Trophoblast cell (in vitro differentiated cells and primary cell): ENCODE results near the gene DRAM1.
"Not testable (repeated sequence)": the region's sequence is repeated elsewhere in the genome, so short reads cannot be mapped to it uniquely, and the experiment has no call there.

Source experiments
- DNase-seq, 2 donors: peaks; one replicate each; pipeline ENCODE4 v3.0.0-alpha.2; 2016
- H2AFZ ChIP-seq: 2 replicates; pipeline ENCODE4 v1.6.1; 2013; ENCODE audit warnings: low read length, moderate library complexity, mild to moderate bottlenecking; ENCODE audit not compliant: insufficient read depth, poor library complexity
- H2AK5ac ChIP-seq: 2 replicates; pipeline ENCODE4 v1.6.1; 2013; ENCODE audit warnings: mild to moderate bottlenecking, low read length
- H2BK120ac ChIP-seq: 2 replicates; pipeline ENCODE4 v1.6.1; 2013; ENCODE audit warnings: low read length, mild to moderate bottlenecking, moderate library complexity; ENCODE audit not compliant: insufficient read depth, poor library complexity
- H2BK12ac ChIP-seq: 2 replicates; pipeline ENCODE4 v1.6.1; 2013; ENCODE audit warnings: mild to moderate bottlenecking, low read length, moderate library complexity
- H2BK5ac ChIP-seq: 2 replicates; pipeline ENCODE4 v1.6.1; 2013; ENCODE audit warnings: low read length, low read depth, moderate library complexity, mild to moderate bottlenecking; ENCODE audit not compliant: poor library complexity
- H3K14ac ChIP-seq: 2 replicates; pipeline ENCODE4 v1.6.1; 2013; ENCODE audit warnings: mild to moderate bottlenecking, low read length
- H3K18ac ChIP-seq: 2 replicates; pipeline ENCODE4 v1.6.1; 2013; ENCODE audit warnings: mild to moderate bottlenecking, low read length
- H3K23ac ChIP-seq: 2 replicates; pipeline ENCODE4 v1.6.1; 2013; ENCODE audit warnings: low read length
- H3K27ac ChIP-seq: 2 replicates; pipeline ENCODE4 v1.5.1; 2013; ENCODE audit warnings: low read depth, mild to moderate bottlenecking, inconsistent platforms, low read length, moderate library complexity
- H3K27me3 ChIP-seq: 2 replicates; pipeline ENCODE4 v1.6.1; 2013; ENCODE audit warnings: inconsistent platforms, mild to moderate bottlenecking, low read length, moderate library complexity; ENCODE audit not compliant: insufficient read depth
- H3K36me3 ChIP-seq, 2 experiments: 1 replicate in 1 of 2; 2 replicates in 1 of 2; pipeline ENCODE4 v1.6.1; 2013; ENCODE audit warnings: low read length in 2 of 2, mild to moderate bottlenecking in 2 of 2, moderate library complexity in 1 of 2; ENCODE audit not compliant: insufficient read depth in 2 of 2, control insufficient read depth in 1 of 2
- H3K4ac ChIP-seq: 2 replicates; pipeline ENCODE4 v1.6.1; 2013; ENCODE audit warnings: low read depth, mild to moderate bottlenecking, low read length, moderate library complexity
- H3K4me1 ChIP-seq, 2 experiments: 1 replicate in 1 of 2; 2 replicates in 1 of 2; pipeline ENCODE4 v1.6.1; 2013; ENCODE audit warnings: low read length in 2 of 2, mild to moderate bottlenecking in 2 of 2, moderate library complexity in 1 of 2; ENCODE audit not compliant: insufficient read depth in 2 of 2, control insufficient read depth in 1 of 2
- H3K4me2 ChIP-seq: 2 replicates; pipeline ENCODE4 v1.6.1; 2013; ENCODE audit warnings: inconsistent platforms, mild to moderate bottlenecking, low read length, moderate library complexity
- H3K4me3 ChIP-seq: 2 replicates; pipeline ENCODE4 v1.5.1; 2013; ENCODE audit warnings: mild to moderate bottlenecking, low read depth, low read length, inconsistent platforms
- H3K79me1 ChIP-seq: one replicate; pipeline ENCODE4 v1.6.1; 2013; ENCODE audit warnings: low read length
- H3K79me2 ChIP-seq: 2 replicates; pipeline ENCODE4 v1.6.1; 2013; ENCODE audit warnings: low read length, mild to moderate bottlenecking; ENCODE audit not compliant: control insufficient read depth, insufficient read depth, poor library complexity
- H3K9ac ChIP-seq: 2 replicates; pipeline ENCODE4 v1.6.1; 2013; ENCODE audit warnings: mild to moderate bottlenecking, low read length
- H3K9me3 ChIP-seq: 2 replicates; pipeline ENCODE4 v1.6.1; 2013; ENCODE audit warnings: low read depth, mild to moderate bottlenecking, control low read depth, inconsistent platforms, low read length; ENCODE audit not compliant: insufficient read depth
- H4K12ac ChIP-seq: 2 replicates; pipeline ENCODE4 v1.6.1; 2013; ENCODE audit warnings: low read depth, mild to moderate bottlenecking, low read length, moderate library complexity
- H4K8ac ChIP-seq: 2 replicates; pipeline ENCODE4 v1.6.1; 2013; ENCODE audit warnings: low read depth, mild to moderate bottlenecking, low read length, moderate library complexity
- H4K91ac ChIP-seq: one replicate; pipeline ENCODE4 v1.6.1; 2013; ENCODE audit warnings: low read depth, mild to moderate bottlenecking, low read length, moderate library complexity
- whole genome bisulfite sequencing: extraction: QIAGEN DNeasy Blood & Tissue Kit; methylation state at CpG from one replicate; pipeline ENCODE4 v1.1.7; 2013; ENCODE audit warnings: missing lambda C conversion rate; ENCODE audit not compliant: insufficient read length, insufficient coverage; ENCODE audit errors: extremely low coverage; 5-methylcytosine and 5-hydroxymethylcytosine counted together

Gene DRAM1

GRCh38 chr12:101867619-101868018 lies 9.8 kb upstream of the DRAM1 start:
- H3K36me3 ChIP-seq, H3K18ac ChIP-seq, H3K4me1 ChIP-seq, H2AK5ac ChIP-seq, H2AFZ ChIP-seq, H3K4ac ChIP-seq, H4K91ac ChIP-seq, H3K79me1 ChIP-seq, DNase-seq, H3K4me2 ChIP-seq, H3K4me3 ChIP-seq, H2BK120ac ChIP-seq, H3K27me3 ChIP-seq, H4K8ac ChIP-seq, H3K14ac ChIP-seq, H3K27ac ChIP-seq, H3K79me2 ChIP-seq, H4K12ac ChIP-seq, H3K9ac ChIP-seq, H3K9me3 ChIP-seq, H3K23ac ChIP-seq, H2BK5ac ChIP-seq, H2BK12ac ChIP-seq: not testable (repeated sequence)
- WGBS, result no CpG with 5 or more reads among the region's 3 CpGs

GRCh38 chr12:101870925-101871324 lies 6.5 kb upstream of the DRAM1 start:
- Histone ChIP-seq H4K12ac (no peak overlapping the region), H3K9ac (no peak overlapping the region), H3K36me3 (no peaks in the 10 kb centered on the region), H3K4ac (no peak overlapping the region), H3K18ac (no peak overlapping the region), H3K9me3 (no peaks in the 10 kb centered on the region), H3K79me1 (no peaks in the 10 kb centered on the region), H3K4me2 (no peak overlapping the region), H3K4me3 (no peak overlapping the region), H2BK120ac (no peak overlapping the region), H2AFZ (no peak overlapping the region), H4K8ac (no peak overlapping the region), H3K27me3 (no peaks in the 10 kb centered on the region), H3K23ac (no peak overlapping the region), H3K27ac (no peak overlapping the region), H2BK5ac (no peak overlapping the region), H3K4me1 (no peaks in the 10 kb centered on the region), H3K79me2 (no peaks in the 10 kb centered on the region), H2AK5ac (no peak overlapping the region), H4K91ac (no peak overlapping the region), H2BK12ac (no peak overlapping the region), H3K14ac (no peak overlapping the region)
- DNase-seq, result no peak
- WGBS, result no CpG with 5 or more reads among the region's 1 CpG

- Histone ChIP-seq H3K9ac (no peak overlapping the region), H3K14ac (no peak overlapping the region), H4K12ac (no peak overlapping the region), H3K27me3 (no peaks in the 10 kb centered on the region), H3K4me1 (peaks cover 2 to 9% of the 10 kb centered on the region in 2 experiments), H3K18ac (no peak overlapping the region), H3K4me3 (no peak overlapping the region), H2AFZ (no peak overlapping the region), H3K23ac (no peak overlapping the region), H3K4ac (peak overlapping the region; percentile 24), H2BK12ac (peak overlapping the region; percentile 43), H3K27ac (peak overlapping the region; percentile 73), H3K79me2 (peaks cover 11% of the 10 kb centered on the region), H3K9me3 (peaks cover 2% of the 10 kb centered on the region), H4K8ac (peak overlapping the region; percentile 33), H2BK5ac (no peak overlapping the region), H2AK5ac (no peak overlapping the region), H3K4me2 (no peak overlapping the region), H3K79me1 (peaks cover 14% of the 10 kb centered on the region), H3K36me3 (no peaks in the 10 kb centered on the region), H4K91ac (peak overlapping the region; percentile 61), H2BK120ac (peak overlapping the region; percentile 1)
- peak in 1 of 2 donors; percentile 47 for DNase-seq
- no CpG with 5 or more reads among the region's 9 CpGs for whole genome bisulfite sequencing
Measured at GRCh38 chr12:101875162-101875561, 2.2 kb upstream of the DRAM1 start.

GRCh38 chr12:101876322-101876860 lies 989 bp upstream of the DRAM1 start:
- Histone ChIP-seq H3K9ac (no peak overlapping the region), H3K27me3 (no peaks in the 10 kb centered on the region), H3K4ac (peak overlapping the region; percentile 59), H3K36me3 (no peaks in the 10 kb centered on the region), H3K9me3 (peaks cover 2% of the 10 kb centered on the region), H4K12ac (peak overlapping the region; percentile 88), H3K23ac (no peak overlapping the region), H2AFZ (no peak overlapping the region), H3K4me1 (peaks cover 2 to 9% of the 10 kb centered on the region in 2 experiments), H3K4me2 (peak overlapping the region; percentile 69), H2BK120ac (peak overlapping the region; percentile 55), H4K91ac (peak overlapping the region; percentile 93), H4K8ac (peak overlapping the region; percentile 71), H3K14ac (peak overlapping the region; percentile 80), H3K4me3 (no peak overlapping the region), H3K79me1 (peaks cover 14% of the 10 kb centered on the region), H2AK5ac (no peak overlapping the region), H2BK5ac (no peak overlapping the region), H2BK12ac (peak overlapping the region; percentile 93), H3K27ac (peak overlapping the region; percentile 91), H3K79me2 (peaks cover 11% of the 10 kb centered on the region), H3K18ac (peak overlapping the region; percentile 80)
- WGBS, result no CpG with 5 or more reads among the region's 9 CpGs
- peak in 1 of 2 donors; percentile 28 for DNase-seq
